ENCODE results near the gene SSBP4. TPM values are rescaled to one million over a fixed set of nuclear protein-coding genes. Genes with fewer than 3 reads are reported as not detected.
A peak's percentile ranks its signal among the peaks of the same experiment; 100 is the strongest.

Gene SSBP4
- total RNA-seq, 1 donor, result 77.8 TPM

DNA sequence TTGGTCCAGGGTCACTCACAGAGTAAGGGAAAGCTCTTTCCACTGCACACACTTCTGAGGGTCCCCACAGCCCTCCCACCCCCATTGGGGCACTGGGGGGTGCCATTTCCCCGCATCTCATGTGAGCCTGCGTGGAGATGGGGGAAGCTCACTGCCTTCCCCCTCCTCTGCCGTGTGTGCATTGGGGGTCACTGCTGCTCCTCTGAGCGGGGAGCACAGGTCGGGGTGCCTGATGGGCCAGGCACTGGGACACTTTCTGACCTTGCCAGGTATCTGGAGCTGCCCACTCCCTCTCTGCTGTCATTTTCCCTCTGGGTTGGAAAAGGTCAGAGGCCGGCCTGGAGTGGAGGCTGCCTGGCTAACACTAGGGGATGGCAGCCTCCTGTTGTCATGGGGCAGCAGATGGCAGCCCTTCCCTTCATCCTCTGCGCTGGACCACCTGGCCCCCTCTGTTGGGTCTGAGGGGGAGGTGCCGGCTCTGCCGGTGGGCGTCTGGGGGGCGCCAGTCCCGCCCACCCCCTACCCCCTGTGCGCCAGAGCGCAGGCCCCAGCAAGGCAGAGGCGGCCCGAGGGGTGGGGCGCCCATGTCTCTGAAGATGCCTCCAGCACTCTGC, 9.1 kb downstream of the SSBP4 start:
- Histone ChIP-seq H3K4me1 (ENCODE audit: insufficient read depth, low read length) (peaks cover 29% of the 10 kb centered on the region), H3K27me3 (ENCODE audit: insufficient read depth, low read length) (no peaks in the 10 kb centered on the region), H3K4me2 (ENCODE audit: insufficient read depth, low read length) (peak overlapping the region; percentile 69), H3K4me3 (ENCODE audit: insufficient read depth, low read length) (no peak overlapping the region), H4K20me1 (ENCODE audit: insufficient read depth, low read length) (peaks cover 36% of the 10 kb centered on the region), H3K79me2 (ENCODE audit: insufficient read depth, low read length) (peaks cover 60% of the 10 kb centered on the region), H2AFZ (ENCODE audit: low read length) (no peak overlapping the region), H3K9me3 (ENCODE audit: low read depth, low read length) (no peaks in the 10 kb centered on the region), H3K36me3 (ENCODE audit: insufficient read depth, low read length) (peaks cover 3% of the 10 kb centered on the region), H3K27ac (ENCODE audit: low read depth, low read length) (peak overlapping the region; percentile 68)
- DNase-seq (ENCODE audit: insufficient read length, low spot score, missing footprints), result peak; percentile 77
- TF ChIP-seq, protein P1, sequence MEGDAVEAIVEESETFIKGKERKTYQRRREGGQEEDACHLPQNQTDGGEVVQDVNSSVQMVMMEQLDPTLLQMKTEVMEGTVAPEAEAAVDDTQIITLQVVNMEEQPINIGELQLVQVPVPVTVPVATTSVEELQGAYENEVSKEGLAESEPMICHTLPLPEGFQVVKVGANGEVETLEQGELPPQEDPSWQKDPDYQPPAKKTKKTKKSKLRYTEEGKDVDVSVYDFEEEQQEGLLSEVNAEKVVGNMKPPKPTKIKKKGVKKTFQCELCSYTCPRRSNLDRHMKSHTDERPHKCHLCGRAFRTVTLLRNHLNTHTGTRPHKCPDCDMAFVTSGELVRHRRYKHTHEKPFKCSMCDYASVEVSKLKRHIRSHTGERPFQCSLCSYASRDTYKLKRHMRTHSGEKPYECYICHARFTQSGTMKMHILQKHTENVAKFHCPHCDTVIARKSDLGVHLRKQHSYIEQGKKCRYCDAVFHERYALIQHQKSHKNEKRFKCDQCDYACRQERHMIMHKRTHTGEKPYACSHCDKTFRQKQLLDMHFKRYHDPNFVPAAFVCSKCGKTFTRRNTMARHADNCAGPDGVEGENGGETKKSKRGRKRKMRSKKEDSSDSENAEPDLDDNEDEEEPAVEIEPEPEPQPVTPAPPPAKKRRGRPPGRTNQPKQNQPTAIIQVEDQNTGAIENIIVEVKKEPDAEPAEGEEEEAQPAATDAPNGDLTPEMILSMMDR (IDR thresholded peaks at IDR 0.05; ENCODE audit: extremely low read depth, low read depth, low read length), result no peak

DNA sequence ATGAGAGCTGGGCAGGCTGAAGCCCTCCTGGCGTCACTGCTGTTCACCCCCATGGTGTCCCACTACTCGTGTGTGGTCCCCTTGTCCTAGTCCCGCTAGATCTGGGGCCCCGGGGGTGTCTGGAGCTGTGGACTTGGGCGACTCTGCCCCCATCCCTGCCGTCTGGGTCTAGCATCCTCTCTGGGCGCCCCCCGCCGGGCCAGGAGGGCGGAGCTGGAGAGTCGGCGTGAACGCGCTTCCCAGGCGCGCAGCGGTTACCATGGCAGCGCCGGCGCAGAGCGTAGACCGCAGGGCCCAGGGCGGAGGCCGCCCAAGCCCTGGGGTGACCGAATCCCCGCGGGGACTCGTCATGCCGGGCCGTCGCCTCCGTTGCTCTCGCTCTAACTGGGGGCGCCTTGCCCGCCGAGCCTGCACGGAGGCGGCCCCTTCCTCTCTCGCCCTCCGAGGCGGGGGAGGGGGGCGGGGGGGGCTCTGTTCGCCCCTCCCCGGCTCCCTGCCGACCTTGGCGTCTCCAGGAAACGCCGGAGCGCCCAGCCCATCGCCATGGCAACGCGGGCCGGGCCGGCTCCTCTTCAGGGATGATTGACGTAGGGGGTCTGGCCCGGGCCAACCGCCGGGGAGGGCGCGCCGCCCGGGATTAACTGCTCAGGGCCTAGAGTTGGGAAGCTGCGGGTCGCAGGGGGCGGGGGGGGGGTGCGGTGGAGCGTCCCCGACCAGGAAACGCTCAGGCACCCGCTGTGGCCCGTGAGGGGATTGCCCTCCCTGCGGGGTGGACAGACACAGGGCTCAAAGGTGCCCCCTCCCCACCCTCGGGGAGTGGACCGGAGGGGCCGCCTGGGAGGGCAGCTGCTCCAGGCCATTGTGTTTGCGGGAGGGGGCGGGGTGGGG, 9.8 kb downstream of the SSBP4 start:
- peak overlapping the region; percentile 69 for H3K4me2 ChIP-seq (ENCODE audit: insufficient read depth, low read length)
- peaks cover 29% of the 10 kb centered on the region for H3K4me1 ChIP-seq (ENCODE audit: insufficient read depth, low read length)
- H3K9me3 ChIP-seq (ENCODE audit: low read depth, low read length), result no peaks in the 10 kb centered on the region
- H3K27ac ChIP-seq (ENCODE audit: low read depth, low read length), result peak overlapping the region; percentile 68
- TF ChIP-seq, protein P1 (IDR thresholded peaks at IDR 0.05; ENCODE audit: extremely low read depth, low read depth, low read length), result no peak
- H3K36me3 ChIP-seq (ENCODE audit: insufficient read depth, low read length), result peaks cover 3% of the 10 kb centered on the region
- H2AFZ ChIP-seq (ENCODE audit: low read length), result no peak overlapping the region
- no peaks in the 10 kb centered on the region for H3K27me3 ChIP-seq (ENCODE audit: insufficient read depth, low read length)
- DNase-seq (ENCODE audit: insufficient read length, low spot score, missing footprints), result peak; percentile 99
- H3K79me2 ChIP-seq (ENCODE audit: insufficient read depth, low read length), result peaks cover 52% of the 10 kb centered on the region
- peak overlapping the region; percentile 65 for H3K4me3 ChIP-seq (ENCODE audit: insufficient read depth, low read length)
- peaks cover 30% of the 10 kb centered on the region for H4K20me1 ChIP-seq (ENCODE audit: insufficient read depth, low read length)

DNA sequence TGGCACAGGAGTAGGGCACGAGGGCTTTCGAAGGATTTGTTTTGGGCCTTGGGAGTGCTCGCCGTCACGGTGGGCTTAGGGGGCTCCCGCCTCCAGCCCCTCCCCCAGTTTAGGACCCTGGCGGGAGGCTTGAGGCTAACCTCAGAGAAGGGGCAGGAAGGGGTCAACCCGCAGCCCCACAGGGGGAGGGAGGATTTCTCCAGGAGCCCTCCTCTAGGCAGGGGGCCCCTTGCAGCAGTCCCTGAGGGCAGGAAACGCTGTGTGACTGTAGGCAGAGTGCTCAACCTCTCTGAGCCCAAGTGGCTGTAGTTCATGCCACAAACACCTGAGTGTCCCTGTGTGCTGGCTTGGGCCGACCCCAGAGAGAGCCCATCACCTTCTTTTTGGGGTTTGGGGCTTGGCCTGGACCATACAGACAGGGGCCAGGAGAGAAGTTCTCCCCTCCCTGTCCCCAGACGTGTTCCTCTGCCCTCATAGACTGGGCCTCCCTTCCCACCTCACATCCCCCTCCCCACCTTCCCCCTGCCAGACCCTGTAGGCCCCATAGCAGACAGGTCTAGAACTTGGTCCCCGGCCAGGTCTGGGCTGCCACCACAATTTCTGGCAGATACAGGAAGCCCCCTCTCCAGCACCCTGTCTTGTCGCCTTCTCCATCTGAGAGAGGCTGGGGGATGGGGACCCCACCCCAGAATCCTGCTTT, 10.7 kb downstream of the SSBP4 start:
- Histone ChIP-seq H3K79me2 (ENCODE audit: insufficient read depth, low read length) (peaks cover 44% of the 10 kb centered on the region), H4K20me1 (ENCODE audit: insufficient read depth, low read length) (peaks cover 27% of the 10 kb centered on the region), H3K4me2 (ENCODE audit: insufficient read depth, low read length) (peak overlapping the region; percentile 69), H3K27me3 (ENCODE audit: insufficient read depth, low read length) (no peaks in the 10 kb centered on the region), H2AFZ (ENCODE audit: low read length) (no peak overlapping the region), H3K9me3 (ENCODE audit: low read depth, low read length) (no peaks in the 10 kb centered on the region), H3K4me3 (ENCODE audit: insufficient read depth, low read length) (peak overlapping the region; percentile 65), H3K36me3 (ENCODE audit: insufficient read depth, low read length) (peaks cover 3% of the 10 kb centered on the region), H3K4me1 (ENCODE audit: insufficient read depth, low read length) (peaks cover 29% of the 10 kb centered on the region), H3K27ac (ENCODE audit: low read depth, low read length) (peak overlapping the region; percentile 68)
- DNase-seq (ENCODE audit: insufficient read length, low spot score, missing footprints), result peak; percentile 79
- TF ChIP-seq, protein P1 (IDR thresholded peaks at IDR 0.05; ENCODE audit: extremely low read depth, low read depth, low read length), result no peak
